Sciatic nerve (tissue), 2 donors: ENCODE results near the gene NIN. TPM values are rescaled to one million over a fixed set of nuclear protein-coding genes. Genes with fewer than 3 reads are reported as not detected.

ENCODE experiments used
- ATAC-seq: fragments of 200-7000 bp; cut with Tn5 transposase; one replicate; pipeline ENCODE4 v1.9.1; 2020; ENCODE audit warnings: mild to moderate bottlenecking, moderate library complexity
- DNase-seq: peaks from one replicate; pipeline ENCODE4 v3.0.0-alpha.2; 2020; ENCODE audit warnings: low spot score
- intact Hi-C: fragments of 100-400 bp; cut with DNase I; formaldehyde crosslinking; loops from one replicate; pipeline ENCODE4 v1.14.2; 2022
- total RNA-seq: library from RNA; stranded (reverse); fragmentation: NEBNext Ultra II Directional; extraction: Animal tissue kit (Norgen Biotek cat#: 25700); gene quantifications from one replicate; pipeline ENCODE4 v1.2.1, GENCODE V29; 2021
- donor health status: DM: no; HTN: no; CAD: no.
- donor health status: DM: no; HTN: no; CAD: no.

Gene NIN
- total RNA-seq, 1 donor from 2014 or later, result 48.2 TPM

DNA sequence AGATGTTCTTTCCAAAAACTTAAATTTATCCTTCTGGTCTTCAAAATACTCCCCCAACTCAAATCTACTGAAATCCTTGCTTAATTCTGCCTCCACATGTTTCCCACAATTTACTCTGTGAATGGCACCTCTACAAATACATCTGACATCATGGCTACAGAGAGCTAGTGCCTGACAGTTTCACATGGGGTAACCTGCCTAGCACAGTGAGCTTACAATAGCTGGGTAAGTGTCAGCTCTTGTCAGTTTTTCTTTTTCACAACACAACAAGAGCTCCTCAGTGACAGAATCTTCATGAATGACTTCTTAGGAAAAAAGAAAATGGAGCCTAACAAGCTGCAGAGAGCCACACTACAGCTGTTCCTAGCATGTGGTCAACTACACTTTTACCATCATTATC is 54.4 kb downstream of the NIN start:
- no peak for DNase-seq
- ATAC-seq, result no peak
- intact Hi-C loops, result loop anchor here (10.0 kb wide), 1 partner anchor 162 kb away; no protein-coding TSS in a partner anchor

DNA sequence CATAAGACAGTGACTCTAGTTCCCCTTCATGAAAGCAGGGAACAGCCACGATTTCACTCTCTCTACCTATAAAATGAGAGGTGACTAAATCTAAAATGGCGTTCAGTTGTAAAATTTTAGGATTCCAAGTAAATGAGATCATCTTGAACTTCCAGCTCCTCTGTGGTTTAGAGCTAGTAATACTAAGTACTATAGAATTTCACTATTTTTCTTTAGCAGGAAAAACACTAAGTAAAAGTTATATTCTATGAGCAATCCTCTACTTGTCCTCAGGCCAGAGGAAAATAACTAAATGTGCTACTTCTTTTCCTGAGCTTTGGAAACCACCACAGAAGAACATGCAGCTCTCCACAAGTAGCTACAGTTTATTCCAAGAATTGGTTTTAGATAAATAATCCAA is 55.6 kb downstream of the NIN start:
- intact Hi-C loops, result loop anchor here (10.0 kb wide), 1 partner anchor 161 kb away; no protein-coding TSS in a partner anchor
- peak; percentile 42 for ATAC-seq
- no peak for DNase-seq

GRCh38 chr14:50774542-50775267 is 56.3 kb downstream of the NIN start:
- no peak for DNase-seq
- peak; percentile 55 for ATAC-seq
- intact Hi-C loops, result loop anchor here (10.0 kb wide), 1 partner anchor 160 kb away; no protein-coding TSS in a partner anchor

DNA sequence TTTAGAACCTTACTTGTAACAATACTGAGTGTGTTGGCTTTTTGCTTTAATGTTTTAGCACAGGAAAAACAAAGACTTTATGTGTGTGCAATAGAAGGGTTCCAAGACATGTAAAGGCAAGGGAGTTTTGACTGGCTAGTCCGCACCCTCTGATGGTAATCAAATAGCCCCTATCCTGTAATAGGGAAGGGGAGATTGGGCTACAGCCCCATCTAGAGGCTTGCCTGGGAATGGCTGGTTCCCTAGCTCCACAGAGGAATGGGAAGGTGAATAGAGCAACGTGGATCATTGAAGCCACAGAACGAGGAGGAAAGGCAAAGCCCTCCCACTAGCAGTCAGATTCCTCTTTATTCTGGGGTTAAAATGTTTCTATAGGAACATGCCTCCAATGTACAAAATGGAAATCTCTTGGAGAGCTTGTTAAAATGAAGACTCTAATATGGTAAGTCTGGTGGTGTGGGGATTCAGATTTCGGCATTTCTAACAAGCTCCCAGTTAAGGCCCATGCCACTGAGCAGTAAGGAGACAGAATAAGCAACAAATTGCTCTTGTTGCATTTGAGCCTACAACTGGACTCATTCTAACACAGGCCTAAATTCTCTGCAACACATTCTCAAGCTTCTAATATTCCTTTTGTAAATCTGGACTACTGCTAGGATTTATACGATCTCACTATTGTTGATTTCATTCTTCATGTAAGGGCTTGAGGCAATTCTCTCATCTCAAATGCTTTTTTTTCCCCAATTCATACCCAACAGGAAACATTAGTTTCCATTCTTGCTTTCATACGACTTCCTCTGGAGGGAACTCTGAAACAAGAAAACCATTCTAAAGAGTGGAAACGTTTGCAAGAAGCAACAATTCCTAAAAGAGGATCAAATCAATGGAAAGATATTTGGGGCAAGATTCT is 57.1 kb downstream of the NIN start:
- intact Hi-C loops, result loop anchor here (10.0 kb wide), 1 partner anchor 159 kb away; no protein-coding TSS in a partner anchor
- DNase-seq (peak; percentile 76), ATAC-seq (peak; percentile 74)

DNA sequence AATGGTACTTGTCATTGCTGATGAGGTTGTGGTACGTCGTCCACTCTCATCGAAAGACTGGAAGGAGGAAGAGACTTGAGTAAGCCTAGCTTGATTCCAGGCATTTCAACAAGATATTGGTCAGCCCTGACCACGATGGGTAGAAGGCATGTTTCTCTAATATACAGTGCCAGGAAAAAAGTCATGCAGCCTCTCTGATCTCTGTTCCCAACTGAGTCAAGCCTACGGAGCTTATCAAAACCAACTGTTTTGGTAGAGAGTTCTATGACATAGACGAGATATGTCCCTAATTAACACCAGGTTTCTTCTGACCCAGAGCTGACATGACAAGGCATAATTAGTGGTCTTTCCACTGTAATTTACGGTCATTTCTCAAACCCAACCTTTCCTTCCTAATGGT is 58.5 kb downstream of the NIN start:
- DNase-seq, result no peak
- intact Hi-C loops, result loop anchor here (10.0 kb wide), 1 partner anchor 158 kb away; no protein-coding TSS in a partner anchor
- no peak for ATAC-seq

GRCh38 chr14:50770586-50770985 is 60.4 kb downstream of the NIN start:
- intact Hi-C loops, result loop anchor here (10.0 kb wide), 1 partner anchor 156 kb away; no protein-coding TSS in a partner anchor
- no peak for ATAC-seq
- no peak for DNase-seq

DNA sequence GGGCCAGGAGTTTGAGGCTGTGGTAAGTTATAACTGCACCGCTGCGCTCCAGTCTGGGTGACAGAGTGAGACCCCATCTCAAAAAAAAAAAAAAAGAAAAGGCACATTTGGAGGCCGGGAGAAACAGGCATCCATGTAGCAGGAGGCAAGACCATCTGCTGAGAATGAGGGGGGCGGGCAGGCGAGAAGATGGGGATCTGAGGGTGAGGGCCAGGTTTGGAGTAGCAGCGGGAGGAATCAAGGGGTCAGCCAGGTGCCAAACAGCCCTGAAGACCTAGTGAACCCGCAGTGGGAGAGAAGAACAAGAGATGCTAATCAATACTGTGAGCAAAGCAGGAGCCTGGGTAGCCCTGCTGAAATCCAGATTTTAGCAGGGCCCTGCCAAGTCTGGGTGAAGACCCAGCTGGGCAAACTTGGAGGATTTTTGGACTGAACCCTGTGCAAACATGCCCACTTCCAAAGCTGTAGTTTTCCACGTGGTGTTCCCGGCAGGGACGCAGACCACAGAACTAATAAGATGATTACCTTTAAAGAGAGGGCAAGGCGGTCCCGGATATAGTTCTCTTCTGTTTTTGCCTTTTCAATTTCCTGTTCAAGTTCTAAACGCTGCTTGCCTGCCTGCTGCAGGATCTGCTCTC is 61.0 kb downstream of the NIN start:
- ATAC-seq, result no peak
- intact Hi-C loops, result loop anchor here (10.0 kb wide), 1 partner anchor 155 kb away; no protein-coding TSS in a partner anchor
- no peak for DNase-seq

- DNase-seq (no peak), ATAC-seq (no peak)
- intact Hi-C loops, result no loop called here
These were observed 62.3 kb downstream of the NIN start for GRCh38 chr14:50768680-50769079.

- peak; percentile 49 for ATAC-seq
- intact Hi-C loops, result no loop called here
- DNase-seq, result no peak
These were observed 64.5 kb downstream of the NIN start for GRCh38 chr14:50766338-50766886.

DNA sequence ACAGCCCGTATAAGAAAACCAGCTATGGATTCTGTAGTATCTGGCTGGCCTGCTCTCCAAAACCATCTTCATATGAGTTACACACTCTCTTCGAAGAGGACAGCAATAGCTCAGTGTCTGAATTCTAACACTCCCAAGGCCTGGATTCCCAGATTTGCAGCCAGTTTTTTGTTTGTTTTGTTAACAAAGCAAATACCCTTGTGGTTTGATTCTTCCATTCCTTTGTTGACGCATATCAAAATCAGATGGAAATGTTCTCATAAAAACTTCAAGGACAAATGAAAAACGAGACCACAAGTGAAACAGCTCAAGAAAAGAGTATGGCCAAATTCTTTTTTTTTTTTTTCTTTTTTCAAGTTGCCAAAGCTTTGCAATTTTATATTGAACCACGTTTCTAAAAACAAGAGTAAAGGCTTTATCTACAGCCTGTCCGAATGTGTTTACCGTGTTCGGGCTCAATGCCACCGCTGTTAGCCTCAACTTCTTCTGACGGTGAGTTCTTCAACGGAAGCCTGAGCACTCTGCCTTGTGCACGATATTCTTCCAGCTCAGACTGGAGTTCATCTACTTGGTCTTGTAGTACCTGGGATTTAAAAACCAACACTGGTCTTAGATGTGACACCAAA is 67.5 kb downstream of the NIN start:
- DNase-seq, result no peak
- peak; percentile 82 for ATAC-seq
- intact Hi-C loops, result no loop called here

DNA sequence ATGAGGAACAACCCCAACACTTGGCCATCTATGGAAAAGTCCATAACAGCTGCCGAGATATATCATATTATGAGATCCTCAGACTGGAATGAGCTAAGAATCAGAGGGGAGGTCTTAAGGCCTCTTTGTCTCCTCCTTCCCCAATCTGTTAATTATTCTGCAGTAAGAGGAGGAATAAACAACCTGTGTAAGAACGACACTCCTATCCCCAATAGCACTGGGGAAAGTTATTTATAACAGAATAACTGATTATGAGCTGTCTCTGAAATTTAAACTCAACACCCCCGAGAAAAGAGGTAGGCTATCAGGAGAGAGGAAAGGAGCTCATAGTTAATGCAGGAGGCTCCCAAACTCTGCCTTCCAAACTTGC is 68.0 kb downstream of the NIN start:
- no peak for ATAC-seq
- no peak for DNase-seq
- intact Hi-C loops, result no loop called here

GRCh38 chr14:50762001-50762930 is 68.7 kb downstream of the NIN start:
- intact Hi-C loops, result no loop called here
- DNase-seq, result no peak
- no peak for ATAC-seq

GRCh38 chr14:50759800-50760543 is 71.0 kb downstream of the NIN start:
- no peak for ATAC-seq
- intact Hi-C loops, result no loop called here
- DNase-seq, result no peak

GRCh38 chr14:50758945-50759344 is 72.0 kb downstream of the NIN start:
- ATAC-seq (no peak), DNase-seq (no peak)
- intact Hi-C loops, result no loop called here

DNA sequence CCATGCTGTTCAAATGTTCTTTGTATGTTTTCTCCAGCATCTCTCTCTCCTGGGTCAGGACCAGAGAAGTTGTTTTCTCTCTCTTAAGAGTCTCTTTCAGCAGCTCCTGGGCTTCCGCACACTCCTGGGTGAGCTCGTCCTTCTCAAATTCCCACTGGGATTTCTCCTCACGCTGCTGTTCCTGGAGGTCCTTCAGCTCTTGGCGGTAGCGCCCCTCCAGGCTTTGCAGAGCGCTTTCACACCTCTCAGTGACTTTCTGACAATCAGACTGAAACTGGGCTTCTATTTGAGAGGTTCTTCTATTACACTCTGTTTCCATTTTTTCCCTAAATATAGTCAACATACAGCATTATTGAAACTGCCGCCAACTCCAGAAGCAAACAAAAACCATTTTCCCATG is 72.7 kb downstream of the NIN start:
- DNase-seq (no peak), ATAC-seq (no peak)
- intact Hi-C loops, result no loop called here

- intact Hi-C loops, result no loop called here
These were observed 73.3 kb downstream of the NIN start for GRCh38 chr14:50757702-50758101.

DNA sequence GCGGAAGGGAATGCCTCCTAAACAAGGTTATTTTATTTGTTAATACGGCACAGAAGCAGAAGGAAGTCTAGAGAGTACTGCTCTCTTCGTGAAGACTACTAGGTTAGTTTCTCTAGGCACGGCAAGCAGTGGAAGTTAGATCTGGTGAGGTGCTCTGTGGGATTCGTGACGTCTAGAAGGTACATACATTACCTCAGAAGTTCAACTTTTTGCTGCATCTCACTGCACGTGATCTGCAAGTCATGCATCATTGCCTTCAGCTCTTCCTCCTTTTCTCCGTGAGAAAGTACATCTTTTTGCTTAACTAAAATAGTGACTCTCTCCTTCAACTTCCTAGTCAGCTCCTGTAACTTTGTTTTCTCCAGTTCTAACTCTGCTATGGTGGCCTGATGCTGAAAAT is 74.7 kb downstream of the NIN start:
- no peak for DNase-seq
- intact Hi-C loops, result no loop called here
- no peak for ATAC-seq

More at GRCh38 chr14:50757702-50758101, 73.3 kb downstream of the NIN start:
- ATAC-seq, result no peak
- DNase-seq, result no peak
